OCI-LY7 (cell line): ENCODE measurements around the gene MILR1.
A peak's percentile ranks its signal among the peaks of the same experiment; 100 is the strongest.

Experiments
- CTCF ChIP-seq: fragments of 200-600 bp; sonication (generic); conservative IDR thresholded peaks from 2 replicates; pipeline ENCODE4 v1.5.1; 2014; ENCODE audit warnings: mild to moderate bottlenecking, antibody characterized with exemption, low read length, moderate library complexity, mixed read lengths
- EZH2phosphoT487 ChIP-seq: fragments of 200-600 bp; sonication (generic); IDR thresholded peaks from 2 replicates; pipeline ENCODE4 v1.6.1; 2018; ENCODE audit warnings: low read depth, borderline replicate concordance, mild to moderate bottlenecking, mixed run types, antibody characterized with exemption, low read length, moderate library complexity, mixed read lengths

DNA sequence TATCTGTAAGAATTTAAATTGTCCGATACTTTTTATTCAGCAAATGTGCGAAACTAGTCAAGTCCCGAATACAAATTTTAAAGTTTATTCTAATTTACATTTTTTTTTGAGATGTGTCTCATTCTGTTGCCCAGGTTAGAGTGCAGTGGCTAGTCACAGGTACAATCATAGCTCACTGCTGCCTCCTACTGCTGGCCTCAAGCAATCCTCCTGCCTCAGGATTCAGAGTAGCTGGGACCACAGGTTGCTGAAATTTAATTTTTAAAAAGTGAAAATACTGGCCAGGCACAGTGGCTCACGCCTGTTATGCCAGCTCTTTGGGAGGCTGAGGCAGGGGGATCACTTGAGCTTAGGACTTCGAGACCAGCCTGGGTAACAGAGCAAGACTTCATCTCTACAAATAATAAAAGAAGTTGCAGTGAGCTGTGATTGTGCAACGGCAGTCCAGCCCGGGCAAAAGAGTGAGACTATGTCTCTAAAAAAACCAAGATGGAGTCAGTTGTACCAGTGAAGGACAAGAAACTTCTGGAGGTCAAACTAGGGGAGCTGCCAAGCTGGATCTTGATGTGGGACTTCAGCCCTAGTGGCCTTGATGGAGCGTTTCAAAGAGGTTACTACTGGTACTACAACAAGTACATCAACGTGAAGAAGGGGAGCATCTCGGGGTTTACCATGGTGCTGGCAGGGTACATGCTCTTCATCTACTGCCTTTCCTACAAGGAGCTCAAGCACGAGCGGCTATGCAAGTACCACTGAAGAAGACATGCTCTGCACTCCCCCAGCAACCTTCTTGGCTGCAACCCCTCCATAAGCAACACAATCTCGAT lies 42.3 kb downstream of the MILR1 start:
- TF ChIP-seq CTCF (peak; percentile 81), EZH2phosphoT487 (no peak)
